Activated CD8-positive, alpha-beta memory T cell treated with anti-CD3 and anti-CD28 coated beads, Interleukin-2, amount 50 U/mL, for 24 hours (primary cell): Measurements from ENCODE around the gene CCDC74B.
"Not testable (repeated sequence)": the region's sequence is repeated elsewhere in the genome, so short reads cannot be mapped to it uniquely, and the experiment has no call there.

Source experiments
- DNase-seq: peaks from one replicate; pipeline ENCODE4 v3.0.0-alpha.2; 2020; ENCODE audit errors: extremely low read depth

CCDC74B gene

DNA sequence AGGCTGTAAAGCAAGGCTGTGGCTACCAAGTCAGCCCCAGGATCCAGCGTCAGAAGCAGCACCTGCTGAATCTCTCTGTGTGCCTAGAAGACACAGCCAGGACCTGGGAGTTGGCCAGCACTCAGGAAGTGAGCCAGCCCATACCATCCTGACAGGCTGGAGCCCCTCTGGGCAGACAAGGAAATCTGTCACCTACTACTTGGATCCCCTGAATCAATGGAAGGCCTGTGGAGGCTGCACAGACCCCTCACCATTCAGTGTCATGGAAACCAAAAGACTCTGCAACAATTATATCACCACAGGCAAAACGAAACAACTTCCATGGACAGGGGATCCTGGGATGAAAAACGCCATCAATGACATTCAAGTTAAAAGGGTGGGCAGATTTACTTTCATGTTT lies 21.7 kb upstream of the CCDC74B start:
- DNase-seq, result not testable (repeated sequence)

DNA sequence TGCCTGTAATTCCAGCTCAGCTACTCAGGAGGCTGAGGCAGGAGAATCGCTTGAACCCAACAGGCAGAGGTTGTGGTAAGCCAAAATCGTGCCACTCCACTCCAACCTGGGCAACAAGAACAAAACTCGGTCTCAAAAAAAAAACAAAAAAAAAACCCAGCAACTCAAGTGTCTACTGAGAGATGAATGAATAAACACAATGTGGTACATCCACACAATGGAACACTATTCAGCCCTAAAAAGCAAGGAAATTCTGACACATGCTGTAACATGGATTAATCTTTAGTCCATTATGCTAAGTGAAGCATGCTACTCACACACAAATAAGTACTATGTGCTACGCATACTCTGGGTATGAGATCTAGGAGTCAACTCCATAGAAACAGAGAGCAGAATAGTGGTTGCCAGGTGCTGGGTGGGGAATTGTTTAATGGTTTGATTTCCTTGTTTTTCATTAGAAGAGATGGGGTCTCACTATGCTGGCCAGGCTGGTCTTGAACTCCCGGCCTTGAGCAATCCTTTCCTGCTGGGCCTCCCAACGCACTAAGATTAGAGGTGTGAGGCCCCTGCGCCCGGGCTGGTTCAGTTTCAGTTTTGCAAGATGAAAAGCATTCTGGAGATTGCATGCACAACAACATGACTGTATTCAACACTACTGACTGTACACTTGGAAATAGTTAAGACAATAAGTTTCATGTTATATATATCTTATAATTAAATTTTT lies 20.5 kb upstream of the CCDC74B start:
- no peak for DNase-seq

DNA sequence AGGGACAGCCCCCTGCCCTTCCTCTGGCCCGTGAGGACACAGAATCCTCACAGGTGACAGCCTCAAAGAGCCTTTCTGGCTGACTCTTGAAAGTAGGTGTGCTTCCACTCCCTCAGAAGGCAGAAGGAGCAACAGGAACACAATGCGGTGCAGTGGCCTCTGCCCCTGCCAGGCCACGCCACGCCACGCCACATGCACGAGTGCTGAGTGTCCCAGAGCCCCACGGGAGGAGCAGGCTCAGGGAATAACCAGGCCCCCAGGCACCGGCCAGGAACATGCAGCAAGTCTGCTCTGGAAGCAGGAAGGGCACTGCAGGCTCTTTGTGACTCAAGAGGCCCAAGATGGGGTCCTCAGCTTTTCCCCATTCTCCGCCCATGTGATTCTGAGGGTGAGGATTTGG lies 18.1 kb upstream of the CCDC74B start:
- DNase-seq, result no peak

DNA sequence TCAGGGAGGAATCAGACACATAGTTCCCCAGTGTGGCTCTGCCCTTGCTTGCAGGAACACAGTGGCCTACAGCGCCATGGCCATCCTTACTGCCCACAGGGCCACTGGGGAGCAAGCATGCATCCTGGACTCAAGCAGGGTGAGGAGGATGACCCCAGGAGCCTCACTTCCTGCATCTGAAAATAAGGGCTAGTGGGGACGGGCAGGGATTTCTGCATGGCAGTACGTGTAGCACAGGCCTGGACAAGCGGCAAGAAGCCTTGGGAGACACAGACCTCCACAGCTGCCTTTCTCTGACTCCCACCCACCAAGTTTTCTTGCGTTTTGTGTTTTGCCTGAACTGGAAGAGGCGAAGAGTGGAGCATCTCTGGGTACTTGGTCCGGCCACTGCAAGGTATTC lies 17.6 kb upstream of the CCDC74B start:
- DNase-seq, result not testable (repeated sequence)

DNA sequence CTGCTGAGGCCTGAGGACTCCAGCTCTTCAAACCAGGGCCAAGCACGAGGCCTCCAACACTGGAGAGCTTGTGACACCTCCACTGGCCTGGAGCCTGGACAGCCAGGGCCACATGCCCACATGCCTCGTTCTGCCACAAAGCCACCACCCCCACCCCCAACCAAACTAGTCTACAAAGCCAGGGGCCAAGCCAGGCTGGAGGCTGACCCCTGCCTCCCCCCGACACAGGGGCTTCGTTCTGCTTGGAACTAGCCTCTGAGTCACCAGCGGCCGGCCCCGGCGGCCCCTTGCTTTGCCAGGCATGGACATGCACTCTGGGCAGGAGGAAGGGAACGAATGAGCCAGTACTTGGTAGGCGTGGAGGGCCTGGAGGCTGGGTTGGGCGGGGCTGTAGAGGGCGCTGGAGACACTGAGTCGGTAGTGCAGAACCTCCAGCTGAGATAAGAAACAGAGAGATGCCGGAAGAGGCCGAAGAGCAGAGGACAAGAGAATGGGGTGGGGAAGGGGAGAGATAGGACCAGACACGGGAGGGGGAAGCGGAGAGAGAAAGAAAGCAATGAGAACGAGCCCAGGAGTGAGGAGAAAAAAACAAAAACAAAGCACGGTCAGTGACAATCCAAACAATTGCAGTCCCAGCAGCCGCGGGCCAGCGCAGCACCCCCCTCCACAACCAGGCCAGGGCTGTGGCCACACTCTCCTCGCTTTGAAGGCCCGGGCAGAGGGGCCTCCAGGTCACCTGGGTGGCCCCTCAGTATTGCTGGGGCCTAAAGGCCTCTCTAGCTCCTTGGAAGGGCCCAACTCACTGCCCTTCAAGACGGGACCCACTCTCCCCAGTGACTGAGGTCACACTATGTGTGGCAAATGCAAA lies 16.2 kb upstream of the CCDC74B start:
- DNase-seq, result not testable (repeated sequence)

DNA sequence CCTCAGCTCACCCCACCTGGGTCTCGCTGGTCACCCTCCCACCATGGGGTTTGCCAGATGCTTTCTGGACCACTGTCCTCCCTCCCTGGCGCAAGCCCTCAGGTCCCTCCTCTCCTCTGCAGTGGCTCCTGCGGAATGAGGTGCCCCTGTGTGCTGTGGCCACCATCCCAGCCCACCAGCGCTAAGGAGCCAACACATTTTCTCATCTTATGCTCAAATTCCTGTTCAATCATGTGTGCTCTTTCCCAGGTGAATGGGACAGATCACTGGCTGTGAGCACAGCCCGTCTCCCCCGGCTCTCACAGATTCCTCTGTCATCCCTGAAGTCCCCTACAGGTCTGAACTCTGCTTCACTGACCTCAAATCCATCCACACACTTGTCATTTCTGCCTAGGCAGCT lies 15.2 kb upstream of the CCDC74B start:
- no peak for DNase-seq

DNA sequence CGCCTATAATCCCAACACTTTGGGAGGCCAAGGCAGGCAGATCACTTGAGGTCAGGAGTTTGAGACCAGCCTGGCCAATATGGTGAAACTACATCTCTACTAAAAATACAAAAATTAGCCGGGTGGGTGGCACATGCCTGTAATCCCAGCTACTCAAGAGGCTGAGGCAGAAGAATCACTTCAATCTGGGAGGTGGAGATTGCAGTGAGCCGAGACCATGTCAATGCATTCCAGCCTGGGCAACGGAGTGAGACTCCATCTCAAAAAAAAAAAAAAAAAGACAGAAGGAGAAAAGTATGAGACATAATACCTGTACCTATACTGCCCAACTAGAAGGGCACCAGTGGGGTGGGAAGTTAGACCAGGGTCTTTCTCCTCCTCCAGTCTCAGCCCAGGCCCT lies 14.5 kb upstream of the CCDC74B start:
- DNase-seq, result not testable (repeated sequence)

DNA sequence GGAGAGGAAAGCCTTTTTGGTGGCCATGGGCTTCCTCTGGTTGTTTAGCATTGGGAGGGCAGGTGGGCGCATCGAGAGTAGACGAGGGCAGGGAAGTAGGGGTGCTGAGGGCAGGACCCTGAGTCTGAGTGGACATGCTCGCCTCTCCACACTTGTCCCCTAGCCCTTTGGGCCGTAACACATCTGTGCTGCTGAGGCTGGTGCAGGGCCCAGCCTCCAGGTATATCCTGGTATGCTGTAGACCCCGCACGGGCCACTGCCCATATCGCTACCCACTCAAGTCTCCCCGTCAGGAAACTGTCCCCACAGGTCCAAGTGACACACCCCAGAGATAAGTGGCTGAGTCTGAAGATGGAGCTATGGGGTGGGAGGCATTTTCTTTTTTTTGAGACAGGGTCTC lies 13.7 kb upstream of the CCDC74B start:
- no peak for DNase-seq

DNA sequence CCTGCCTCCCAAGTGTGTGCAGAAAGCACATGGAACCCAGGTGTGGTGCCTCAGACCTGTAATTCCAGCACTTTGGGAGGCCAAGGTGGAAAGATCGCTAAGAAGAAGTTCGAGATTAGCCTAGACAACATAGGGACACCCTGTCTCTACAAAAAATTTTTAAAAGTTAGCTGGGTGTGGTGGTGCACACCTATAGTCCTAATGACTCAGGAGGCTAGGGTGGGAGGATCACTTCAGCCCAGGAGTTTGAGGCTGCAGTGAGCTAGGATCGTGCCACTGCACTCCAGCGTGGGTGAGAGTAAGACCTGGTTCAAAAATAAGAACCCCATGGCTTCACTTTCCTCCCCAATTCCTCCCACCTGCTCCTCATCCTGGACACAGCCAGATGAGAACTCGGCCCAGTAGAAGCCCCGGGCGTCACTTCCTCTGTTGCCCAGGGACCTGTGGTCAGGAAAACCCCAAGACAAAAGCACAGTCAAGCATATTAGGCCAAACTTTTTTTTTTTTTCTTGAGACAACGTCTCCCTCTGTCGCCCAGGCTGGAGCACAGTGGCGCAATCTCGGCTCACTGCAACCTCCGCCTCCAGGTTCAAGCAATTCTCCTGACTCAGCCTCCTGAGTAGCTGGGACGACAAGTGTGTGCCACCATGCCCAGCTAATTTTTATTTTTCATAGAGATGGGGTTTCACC lies 13.1 kb upstream of the CCDC74B start:
- DNase-seq, result not testable (repeated sequence)

DNA sequence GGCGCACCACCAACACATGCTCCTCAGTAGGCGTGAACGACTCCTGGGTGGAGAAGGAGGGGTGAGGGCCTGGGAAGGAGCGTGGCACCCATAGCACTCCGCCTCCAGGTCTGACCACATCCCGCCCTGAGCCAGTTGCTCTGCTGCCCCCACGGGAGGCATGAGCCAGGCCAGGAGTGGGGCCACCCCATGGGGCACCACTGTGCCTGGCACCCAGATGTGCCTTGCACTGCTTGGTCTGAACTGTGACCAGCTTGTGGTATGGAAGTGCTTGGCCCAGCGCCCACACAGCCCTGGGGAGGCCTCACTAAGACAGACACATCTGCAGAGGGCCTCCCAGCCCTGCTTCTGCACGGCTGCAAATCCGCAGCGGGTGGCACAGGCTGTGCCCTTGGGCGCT lies 12.4 kb upstream of the CCDC74B start:
- not testable (repeated sequence) for DNase-seq

DNA sequence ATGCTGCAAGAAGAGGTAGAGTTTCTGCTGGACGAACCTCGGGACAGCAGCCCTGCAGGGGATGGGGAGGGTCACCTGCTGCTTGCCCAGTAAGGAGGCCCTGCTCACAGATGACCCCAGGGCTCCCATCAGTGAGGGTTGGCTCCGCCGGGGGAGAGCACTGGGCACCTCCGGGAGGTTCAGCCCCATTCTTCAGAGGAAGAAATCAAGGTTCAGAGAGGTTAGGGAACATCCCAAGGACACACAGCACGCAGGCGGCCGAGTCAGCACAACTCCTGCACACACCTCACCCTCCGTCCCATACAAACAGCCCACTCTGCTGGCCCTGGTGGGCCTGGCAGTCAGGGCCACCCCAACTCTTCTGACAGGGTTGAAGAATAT lies 11.7 kb upstream of the CCDC74B start:
- no peak for DNase-seq

DNA sequence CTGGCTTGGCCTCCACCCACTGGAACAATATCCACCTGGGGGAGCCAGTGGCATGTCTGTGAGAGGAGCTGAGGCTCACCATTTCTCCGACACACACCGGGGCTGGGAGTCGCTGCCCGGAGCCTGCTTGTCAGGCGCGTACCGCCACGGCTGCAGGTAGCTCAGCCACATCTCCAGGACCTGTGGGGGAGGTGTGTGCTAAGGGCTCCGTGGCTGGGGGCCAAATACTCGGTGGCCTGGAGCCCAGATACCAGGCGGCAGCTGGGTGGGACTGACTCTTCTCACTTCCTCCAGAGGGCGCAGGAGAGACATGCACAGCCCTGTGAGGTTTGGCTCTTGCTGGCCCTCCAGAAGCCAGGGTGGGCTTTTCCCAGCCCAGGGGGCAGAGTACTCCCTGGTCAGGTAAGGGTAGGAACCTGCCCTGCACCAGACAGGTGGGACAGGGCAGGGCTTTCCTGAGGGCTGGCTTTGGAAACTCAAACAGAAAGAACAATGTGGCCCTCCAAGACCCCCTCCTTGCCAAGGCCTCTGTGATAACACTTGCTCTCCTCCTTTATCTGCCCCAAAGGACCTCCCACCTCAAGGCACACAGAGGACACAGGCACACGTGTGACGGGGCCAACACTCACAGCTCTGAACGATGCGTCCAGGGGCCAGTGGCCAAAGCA lies 11.2 kb upstream of the CCDC74B start:
- not testable (repeated sequence) for DNase-seq

DNA sequence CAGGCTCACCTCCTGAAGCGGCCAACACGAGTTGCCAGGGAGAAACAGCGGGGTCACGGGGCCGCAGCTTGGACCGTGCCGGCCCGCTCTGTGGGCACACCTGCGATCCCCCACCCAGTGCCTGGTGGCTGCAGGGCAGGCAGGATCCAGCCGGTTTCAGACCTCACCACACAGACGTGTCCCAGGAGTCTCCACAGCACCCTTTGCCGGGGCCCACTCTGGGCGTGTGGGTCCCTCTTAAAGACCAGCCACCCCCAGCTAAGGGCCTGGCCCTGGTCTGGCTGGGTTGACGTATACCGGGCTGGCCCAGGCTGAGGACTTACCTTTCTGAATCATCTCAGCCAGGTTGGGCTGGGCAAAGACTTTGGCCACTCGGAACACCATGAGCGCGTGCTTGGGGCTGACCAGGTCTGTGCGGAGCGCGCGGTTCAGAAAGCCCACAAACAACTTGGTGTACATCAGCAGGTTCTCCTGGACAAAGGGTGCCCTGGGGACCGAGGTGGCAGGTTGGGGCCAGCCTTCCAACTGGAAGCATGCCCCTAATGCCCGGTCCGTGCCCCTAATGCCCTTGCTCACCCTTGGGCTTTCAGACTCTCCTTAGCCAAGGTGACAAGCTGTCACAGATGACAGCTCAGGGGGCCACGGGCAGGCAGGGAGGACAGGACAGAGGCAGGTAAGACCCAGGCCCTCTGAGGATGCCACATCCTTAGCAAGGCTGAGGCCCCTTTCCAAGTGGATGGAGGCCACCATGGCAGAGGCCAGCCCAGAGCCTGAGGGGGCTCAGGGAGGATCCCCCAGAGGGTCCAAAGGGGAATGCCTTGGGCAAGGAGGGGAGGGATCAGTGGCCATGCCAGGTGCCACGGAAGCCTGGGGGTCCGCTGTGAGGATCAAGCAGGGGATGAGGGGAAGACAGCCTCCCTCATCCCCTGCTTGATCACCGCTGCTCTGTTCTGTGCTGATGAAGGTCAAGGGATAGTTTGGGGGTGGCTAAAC lies 10.2 kb upstream of the CCDC74B start:
- no peak for DNase-seq

DNA sequence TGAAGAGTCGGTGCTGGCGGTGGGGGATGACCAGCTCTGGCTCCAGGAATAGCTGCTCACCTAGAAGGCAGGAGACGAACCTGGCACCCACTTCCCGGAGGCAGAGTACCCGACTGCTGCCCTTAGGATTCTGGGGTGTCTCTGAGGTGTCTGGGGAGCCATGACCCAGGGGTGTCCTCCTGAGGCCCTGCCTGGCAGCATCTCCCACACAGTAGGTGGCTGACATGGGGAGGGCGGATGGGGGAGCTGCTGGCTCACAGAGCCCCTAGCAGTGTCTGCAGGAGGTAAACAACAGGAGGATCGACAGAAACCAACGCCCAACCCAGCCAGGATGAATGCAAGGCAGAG lies 9.5 kb upstream of the CCDC74B start:
- not testable (repeated sequence) for DNase-seq

DNA sequence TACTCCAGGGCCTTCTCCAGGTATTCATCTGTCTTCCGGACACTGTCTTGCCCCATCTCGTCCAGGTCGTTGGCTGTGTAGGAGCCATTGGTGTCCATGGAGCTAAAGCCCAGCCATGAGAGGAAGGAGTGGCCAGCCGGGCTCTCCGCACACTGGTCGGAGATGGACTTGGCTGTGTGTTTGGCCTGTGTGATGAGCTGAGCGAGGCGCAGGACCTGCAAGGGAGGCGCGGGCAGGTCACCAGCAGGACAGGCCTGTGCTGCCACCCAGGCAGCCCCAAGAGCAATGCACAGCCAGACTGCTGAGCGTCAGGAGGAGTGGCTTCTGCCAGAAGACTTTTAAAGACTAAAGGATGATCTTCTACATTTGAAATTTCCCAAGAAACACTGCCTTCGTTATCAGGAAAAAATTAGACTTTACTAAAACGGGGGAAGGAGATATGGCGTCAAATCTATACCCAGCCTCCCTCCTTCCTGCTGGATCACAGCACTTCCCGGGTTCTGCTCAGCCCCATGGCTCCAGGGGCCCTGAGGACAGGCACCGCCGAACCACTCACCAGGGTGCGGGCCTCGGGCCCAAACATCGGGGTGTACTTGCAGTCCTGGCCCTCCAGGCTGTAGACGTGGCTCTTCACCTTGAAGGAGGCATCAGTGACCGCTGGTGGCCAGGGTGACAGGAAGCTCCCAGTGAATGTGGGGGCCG lies 9.0 kb upstream of the CCDC74B start:
- DNase-seq, result not testable (repeated sequence)

DNA sequence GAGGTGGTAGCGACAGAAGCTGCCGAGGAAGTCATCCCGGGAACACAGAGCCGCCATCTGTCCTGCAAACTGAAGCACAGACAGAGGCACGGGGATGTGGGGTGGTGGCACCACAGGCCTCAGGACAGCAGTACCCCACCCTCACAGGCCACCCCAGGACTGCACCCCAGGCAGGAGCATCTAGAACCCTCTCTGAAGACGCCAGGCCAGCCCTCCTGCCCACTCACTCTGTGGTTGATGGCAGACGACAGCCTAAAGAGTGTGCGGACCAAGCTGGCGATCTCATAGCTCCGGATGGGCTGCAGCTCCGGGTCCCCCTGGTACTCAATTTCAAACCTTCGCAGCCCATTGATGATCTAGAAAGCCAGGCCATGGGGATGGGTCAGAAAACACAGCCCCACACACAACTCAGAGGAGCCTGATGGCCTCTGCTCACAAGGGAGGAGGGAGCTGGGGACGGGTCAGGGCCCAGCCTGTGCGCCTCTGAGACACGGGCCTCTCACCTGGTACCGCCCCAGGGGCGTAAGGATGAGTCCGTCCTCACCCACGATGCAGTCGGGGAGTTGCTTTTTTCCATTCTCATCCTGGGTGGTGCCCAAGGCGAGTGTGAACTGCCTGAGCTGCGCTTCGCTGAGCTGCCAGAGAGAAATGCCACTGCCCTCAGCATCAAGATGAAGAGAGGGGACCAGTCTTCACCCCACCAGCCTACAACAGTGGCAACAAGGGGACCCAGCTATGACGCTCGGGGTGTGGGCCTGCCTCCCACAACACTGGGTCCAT lies 8.1 kb upstream of the CCDC74B start:
- no peak for DNase-seq

DNA sequence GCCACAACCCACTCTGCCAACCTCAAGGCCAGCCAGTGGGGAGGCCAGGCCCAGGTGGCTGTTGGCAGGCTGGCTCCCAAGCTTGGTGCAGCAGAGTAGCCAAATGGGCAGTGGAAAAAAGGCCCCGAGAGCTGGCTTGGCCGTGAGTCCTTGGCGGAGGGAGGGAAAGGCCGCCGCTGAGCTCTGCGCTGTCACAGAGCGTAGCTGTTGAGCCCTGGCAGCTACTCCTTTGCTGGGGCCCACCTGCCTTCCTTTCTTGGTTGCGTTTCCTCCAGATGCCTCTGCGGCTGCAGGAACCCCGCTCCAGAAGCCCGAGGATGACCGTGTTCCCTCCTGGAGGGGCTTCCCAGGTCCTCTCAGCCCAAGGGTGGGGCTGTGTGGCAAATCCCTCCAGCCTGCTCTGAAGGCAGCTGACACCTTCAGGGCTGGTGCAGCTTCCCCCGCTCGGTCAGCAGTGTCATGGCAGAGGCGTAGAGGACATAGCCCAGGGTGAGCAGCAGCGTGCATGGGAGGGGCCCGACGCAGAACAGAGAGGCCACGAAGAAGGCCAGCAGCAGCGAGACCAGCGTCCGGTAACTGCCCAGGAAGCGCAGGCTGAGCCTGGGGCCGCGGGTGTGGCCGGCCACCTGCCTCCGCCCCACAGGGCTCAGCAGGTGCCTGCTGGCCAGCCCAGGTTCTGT lies 7.4 kb upstream of the CCDC74B start:
- DNase-seq, result not testable (repeated sequence)

DNA sequence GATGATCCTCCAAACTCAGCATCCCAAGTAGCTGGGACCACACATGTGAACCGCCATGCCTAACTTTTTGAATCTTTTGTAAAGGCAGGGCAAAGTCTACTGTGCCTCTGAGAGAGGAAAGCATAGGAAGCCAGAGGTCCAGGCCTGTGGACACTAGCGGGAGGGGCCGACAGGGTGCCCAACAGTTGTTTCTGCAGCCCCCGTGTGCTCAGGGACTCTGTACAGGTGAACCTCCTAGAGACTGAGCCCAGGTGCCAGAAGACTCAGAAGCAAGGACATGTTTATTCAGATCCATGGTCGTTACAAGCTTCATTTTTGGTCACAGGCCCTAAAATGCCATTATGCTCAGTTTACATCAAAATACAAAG lies 6.2 kb upstream of the CCDC74B start:
- DNase-seq, result not testable (repeated sequence)
